Natural killer cell treated with Interleukin-12 subunit alpha and Interleukin-12 subunit beta and Interleukin-15 and Interleukin-18, amount 100 ng/mL, for 72 hours (primary cell): ENCODE data around the gene DHRS1. TPM values are rescaled to one million over a fixed set of nuclear protein-coding genes. Genes with fewer than 3 reads are reported as not detected.
A peak's percentile ranks its signal among the peaks of the same experiment; 100 is the strongest.

Experiments
- ATAC-seq, 2 donors: fragments of 150-1000 bp; cut with Tn5 transposase in 1 of 2; sonication (Bioruptor Pico), chemical (Tn5 transposase) in 1 of 2; 2 replicates each; pipeline ENCODE4 v1.10.0; 2021
- DNase-seq: peaks from one replicate; pipeline ENCODE4 v3.0.0; 2022; ENCODE audit warnings: low spot score
- H3K27ac Mint-ChIP-seq, 2 donors: 1 replicate in 1 of 2; 2 replicates in 1 of 2; pipeline ENCODE4 v1.8.0; 2022; ENCODE audit warnings: mixed read lengths in 2 of 2, mild to moderate bottlenecking in 1 of 2, moderate library complexity in 1 of 2
- H3K27me3 Mint-ChIP-seq, 2 donors: 1 replicate in 1 of 2; 2 replicates in 1 of 2; pipeline ENCODE4 v1.8.0; 2022; ENCODE audit warnings: mixed read lengths in 2 of 2
- H3K36me3 Mint-ChIP-seq: one replicate; pipeline ENCODE4 v1.8.0; 2022; ENCODE audit warnings: mixed read lengths
- H3K4me1 Mint-ChIP-seq, 2 donors: 1 replicate in 1 of 2; 2 replicates in 1 of 2; pipeline ENCODE4 v1.8.0; 2022; ENCODE audit warnings: low read depth in 2 of 2, mixed read lengths in 2 of 2, mild to moderate bottlenecking in 1 of 2
- H3K4me3 Mint-ChIP-seq: one replicate; pipeline ENCODE4 v1.8.0; 2022; ENCODE audit warnings: mixed read lengths
- H3K9me3 Mint-ChIP-seq: 2 replicates; pipeline ENCODE4 v1.8.0; 2022; ENCODE audit warnings: mixed read lengths
- total RNA-seq, 2 donors: library from RNA; stranded (reverse); gene quantifications; one replicate each; pipeline ENCODE4 v1.2.3, GENCODE V29; 2022

The DHRS1 gene
- total RNA-seq, 2 donors from 2014 or later, result 15.6 to 17.4 TPM

DNA sequence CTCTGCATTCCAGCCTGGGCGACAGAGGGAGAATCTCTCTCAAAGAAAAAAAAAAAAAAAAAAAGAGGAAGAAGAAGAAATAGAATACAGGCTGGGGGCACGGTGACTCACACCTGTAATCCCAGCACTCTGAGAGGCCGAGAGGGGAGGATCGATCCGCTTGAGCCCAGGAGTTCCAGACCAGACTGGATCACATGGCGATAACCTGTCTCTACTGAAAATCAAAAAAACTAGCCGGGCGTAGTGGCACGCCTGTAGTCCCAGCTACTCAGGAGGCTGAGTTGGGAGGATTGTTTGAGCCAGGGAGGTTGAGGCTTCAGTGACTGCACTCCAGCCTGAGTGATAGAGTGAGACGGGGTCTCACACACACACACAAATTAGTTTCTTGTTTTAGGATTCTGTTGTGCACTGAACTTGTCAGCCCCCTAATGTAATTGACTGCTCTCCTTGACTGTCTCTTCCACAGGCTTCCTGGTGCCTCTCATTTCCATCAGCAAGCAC lies 56.2 kb downstream of the DHRS1 start:
- no peak for ATAC-seq

DNA sequence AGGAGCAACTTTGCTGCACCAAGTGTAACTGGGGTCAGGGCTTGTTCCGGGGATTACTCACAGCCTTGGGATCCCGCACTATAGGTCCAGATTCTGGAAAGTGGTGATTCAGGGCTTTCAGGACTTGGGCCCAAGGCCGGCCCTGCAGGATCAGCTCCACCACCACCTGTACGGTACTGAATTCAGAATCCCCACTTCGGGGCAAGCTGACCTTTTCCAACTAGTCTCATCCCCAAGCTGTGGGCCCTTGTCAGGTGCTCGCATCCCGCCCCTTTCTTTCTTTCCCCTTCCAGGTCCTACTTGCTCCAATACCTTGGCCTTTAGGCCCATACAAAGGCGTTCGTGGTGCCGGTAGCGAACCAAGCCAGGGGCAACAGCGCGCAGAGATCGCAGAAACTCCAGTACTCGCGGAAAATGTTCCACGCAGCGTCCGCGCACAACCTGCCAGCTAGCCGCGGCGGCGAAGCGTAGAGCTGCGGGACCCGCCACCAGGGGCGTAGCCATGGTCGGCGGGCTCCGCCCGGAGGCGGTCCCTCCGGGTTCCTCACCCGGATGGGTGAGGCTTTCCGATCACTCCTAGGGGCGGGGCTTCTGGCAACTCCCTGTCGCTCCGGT lies 57.6 kb downstream of the DHRS1 start:
- Mint-ChIP-seq H3K9me3 (no peaks in the 10 kb centered on the region), H3K36me3 (peaks cover 25% of the 10 kb centered on the region), H3K4me1 (peaks cover 46 to 59% of the 10 kb centered on the region in 2 donors), H3K27me3 (no peaks in the 10 kb centered on the region), H3K27ac (peak overlapping the region; percentile 94 to 96), H3K4me3 (peak overlapping the region; percentile 95)
- peak; percentile 92 for ATAC-seq
- peak; percentile 96 for DNase-seq

More for the DNA sequence above, 56.2 kb downstream of the DHRS1 start:
- H3K27me3 Mint-ChIP-seq, result no peaks in the 10 kb centered on the region
- peaks cover 43 to 60% of the 10 kb centered on the region in 2 donors for H3K4me1 Mint-ChIP-seq
- H3K9me3 Mint-ChIP-seq, result no peaks in the 10 kb centered on the region
- DNase-seq, result no peak
- peak overlapping the region; percentile 95 for H3K4me3 Mint-ChIP-seq
- H3K36me3 Mint-ChIP-seq, result peaks cover 13% of the 10 kb centered on the region
- peak overlapping the region; percentile 94 to 96 for H3K27ac Mint-ChIP-seq

Other genes with a start within 250 kb of the DHRS1 start
- under 1 TPM; 0.10 to 0.50 TPM for gene CARMIL3, start 247.8 kb downstream of the DHRS1 start, total RNA-seq
- gene CPNE6, start 228.2 kb downstream of the DHRS1 start, total RNA-seq, result not detected
- 10 to 100 TPM; 30.4 to 68.3 TPM for gene PCK2, start 205.5 kb downstream of the DHRS1 start, total RNA-seq
- gene DCAF11, start 185.0 kb downstream of the DHRS1 start, total RNA-seq, result 10 to 100 TPM; 87.4 to 96.1 TPM
- gene NRL, start 184.8 kb downstream of the DHRS1 start, total RNA-seq, result 1 to 10 TPM; 1.8 to 2.2 TPM
- 1 to 10 TPM in 1 of 2 donors, under 1 TPM in 1; 0.67 to 1.8 TPM for gene FITM1, start 169.1 kb downstream of the DHRS1 start, total RNA-seq
- 100 to 1,000 TPM; 237 to 406 TPM for gene PSME1, start 163.6 kb downstream of the DHRS1 start, total RNA-seq
- 10 to 100 TPM; 28.7 to 37.5 TPM for gene EMC9, start 158.2 kb downstream of the DHRS1 start, total RNA-seq
- 100 to 1,000 TPM; 600 to 673 TPM for gene PSME2, start 153.2 kb downstream of the DHRS1 start, total RNA-seq
- gene RNF31, start 152.3 kb downstream of the DHRS1 start, total RNA-seq, result 100 to 1,000 TPM; 115 to 170 TPM
- 100 to 1,000 TPM; 135 to 227 TPM for gene IRF9, start 138.5 kb downstream of the DHRS1 start, total RNA-seq
- 10 to 100 TPM; 52.1 to 85.9 TPM for gene REC8, start 127.7 kb downstream of the DHRS1 start, total RNA-seq
- 100 to 1,000 TPM in 1 of 2 donors, 10 to 100 TPM in 1; 52.8 to 145 TPM for gene IPO4, start 111.0 kb downstream of the DHRS1 start, total RNA-seq
- gene TM9SF1, start 104.3 kb downstream of the DHRS1 start, total RNA-seq, result 10 to 100 TPM; 27.6 to 30.2 TPM
- gene TSSK4, start 94.1 kb downstream of the DHRS1 start, total RNA-seq, result under 1 TPM in 1 of 2 donors, not detected in 1; 0.95 TPM
- gene CHMP4A, start 86.3 kb downstream of the DHRS1 start, total RNA-seq, result 10 to 100 TPM; 66.2 to 95.0 TPM
- gene MDP1, start 83.7 kb downstream of the DHRS1 start, total RNA-seq, result 10 to 100 TPM in 1 of 2 donors, 1 to 10 TPM in 1; 9.1 to 11.3 TPM
- gene NEDD8, start 67.4 kb downstream of the DHRS1 start, total RNA-seq, result 100 to 1,000 TPM; 196 to 199 TPM
- 10 to 100 TPM; 40.5 to 54.5 TPM for gene GMPR2, start 66.9 kb downstream of the DHRS1 start, total RNA-seq
- 100 to 1,000 TPM in 1 of 2 donors, 10 to 100 TPM in 1; 77.7 to 103 TPM for gene TINF2, start 57.2 kb downstream of the DHRS1 start, total RNA-seq
- 1 to 10 TPM; 2.5 to 8.7 TPM for gene TGM1, start 36.6 kb downstream of the DHRS1 start, total RNA-seq
- 10 to 100 TPM; 37.6 to 47.5 TPM for gene RABGGTA, start 28.2 kb downstream of the DHRS1 start, total RNA-seq
- gene NOP9, start 70 bp upstream of the DHRS1 start, total RNA-seq, result 10 to 100 TPM; 38.5 to 59.0 TPM
- gene CIDEB, start 8.2 kb upstream of the DHRS1 start, total RNA-seq, result 10 to 100 TPM in 1 of 2 donors, 1 to 10 TPM in 1; 6.8 to 20.2 TPM
- 10 to 100 TPM; 13.7 to 27.1 TPM for gene LTB4R2, start 10.4 kb upstream of the DHRS1 start, total RNA-seq
- gene LTB4R, start 11.7 kb upstream of the DHRS1 start, total RNA-seq, result 10 to 100 TPM; 13.2 to 37.3 TPM
- 1 to 10 TPM; 1.0 to 1.9 TPM for gene ADCY4, start 35.3 kb upstream of the DHRS1 start, total RNA-seq
- gene RIPK3, start 40.2 kb upstream of the DHRS1 start, total RNA-seq, result 10 to 100 TPM; 12.5 to 15.5 TPM
- gene NFATC4, start 68.4 kb upstream of the DHRS1 start, total RNA-seq, result not detected
- under 1 TPM in 1 of 2 donors, not detected in 1; 0.11 TPM for gene NYNRIN, start 99.2 kb upstream of the DHRS1 start, total RNA-seq
- gene CBLN3, start 129.9 kb upstream of the DHRS1 start, total RNA-seq, result 10 to 100 TPM in 1 of 2 donors, 1 to 10 TPM in 1; 5.3 to 10.9 TPM
- gene KHNYN, start 130.2 kb upstream of the DHRS1 start, total RNA-seq, result 10 to 100 TPM; 61.7 to 65.3 TPM
- gene SDR39U1, start 143.0 kb upstream of the DHRS1 start, total RNA-seq, result 10 to 100 TPM; 33.2 to 50.7 TPM
- not detected for gene CMA1, start 208.5 kb upstream of the DHRS1 start, total RNA-seq